ENCODE measurements around the gene CDC42BPA.
"Not testable (repeated sequence)": the region's sequence is repeated elsewhere in the genome, so short reads cannot be mapped to it uniquely, and the experiment has no call there.

Gene CDC42BPA

GRCh38 chr1:227318016-227318852 is at the start of gene CDC42BPA:
Gene CDC42BPA (minus strand): TSS chr1:227318492. CDS start chr1:227317182, 1,310 bp downstream.
- FAIRE-seq = peak; percentile 21

GRCh38 chr1:227368009-227368408 is 49.7 kb upstream of the CDC42BPA start:
- no peak for FAIRE-seq

- FAIRE-seq = no peak
Observed at GRCh38 chr1:227365473-227366431, 47.5 kb upstream of the CDC42BPA start.

GRCh38 chr1:227364657-227365056 is 46.4 kb upstream of the CDC42BPA start:
- no peak for FAIRE-seq

GRCh38 chr1:227363825-227364224 is 45.5 kb upstream of the CDC42BPA start:
- FAIRE-seq = no peak

GRCh38 chr1:227362039-227362438 is 43.7 kb upstream of the CDC42BPA start:
- FAIRE-seq = no peak

GRCh38 chr1:227357927-227358302 is 39.6 kb upstream of the CDC42BPA start:
- no peak for FAIRE-seq

GRCh38 chr1:227357171-227357926 is 39.1 kb upstream of the CDC42BPA start:
- no peak for FAIRE-seq

- no peak for FAIRE-seq
Observed at GRCh38 chr1:227356620-227357146, 38.4 kb upstream of the CDC42BPA start.

- FAIRE-seq = no peak
Observed at GRCh38 chr1:227355542-227356245, 37.4 kb upstream of the CDC42BPA start.

GRCh38 chr1:227353186-227353585 is 34.9 kb upstream of the CDC42BPA start:
- no peak for FAIRE-seq

GRCh38 chr1:227352164-227352563 is 33.9 kb upstream of the CDC42BPA start:
- FAIRE-seq = not testable (repeated sequence)

GRCh38 chr1:227351443-227351842 is 33.2 kb upstream of the CDC42BPA start:
- FAIRE-seq = no peak

- no peak for FAIRE-seq
Observed at GRCh38 chr1:227349967-227350366, 31.7 kb upstream of the CDC42BPA start.

- FAIRE-seq = no peak
Observed at GRCh38 chr1:227343727-227344551, 25.6 kb upstream of the CDC42BPA start.

GRCh38 chr1:227343206-227343605 is 24.9 kb upstream of the CDC42BPA start:
- no peak for FAIRE-seq

- FAIRE-seq = no peak
Observed at GRCh38 chr1:227342075-227342829, 24.0 kb upstream of the CDC42BPA start.

GRCh38 chr1:227336136-227336535 is 17.8 kb upstream of the CDC42BPA start:
- not testable (repeated sequence) for FAIRE-seq

- no peak for FAIRE-seq
Observed at GRCh38 chr1:227335242-227336020, 17.1 kb upstream of the CDC42BPA start.
